Upper lobe of right lung (tissue), 1 donor: ENCODE measurements around the gene GALNT17. TPM values are rescaled to one million over a fixed set of nuclear protein-coding genes. Genes with fewer than 3 reads are reported as not detected.

Experiments used
- ATAC-seq: fragments of 200-7000 bp; cut with Tn5 transposase; one replicate; pipeline ENCODE4 v1.9.1; 2020; ENCODE audit warnings: mild to moderate bottlenecking, moderate library complexity
- DNase-seq: peaks from one replicate; pipeline ENCODE4 v3.0.0-alpha.2; 2020
- H3K27ac ChIP-seq: fragments of 200-600 bp; one replicate; pipeline ENCODE4 v1.8.0; 2022
- H3K27me3 ChIP-seq: fragments of 200-600 bp; one replicate; pipeline ENCODE4 v1.8.0; 2022; ENCODE audit warnings: mild to moderate bottlenecking
- H3K36me3 ChIP-seq: fragments of 200-600 bp; one replicate; pipeline ENCODE4 v1.8.0; 2022
- H3K4me1 ChIP-seq: fragments of 200-600 bp; one replicate; pipeline ENCODE4 v1.8.0; 2022
- H3K4me3 ChIP-seq: fragments of 200-600 bp; one replicate; pipeline ENCODE4 v1.8.0; 2022; ENCODE audit warnings: mild to moderate bottlenecking
- H3K9me3 ChIP-seq: fragments of 200-600 bp; one replicate; pipeline ENCODE4 v1.8.0; 2022
- CTCF ChIP-seq: fragments of 200-600 bp; IDR thresholded peaks from one replicate; pipeline ENCODE4 v1.8.0; 2022; ENCODE audit warnings: antibody characterized with exemption
- intact Hi-C: fragments of 100-400 bp; cut with DNase I; formaldehyde crosslinking; loops from one replicate; pipeline ENCODE4 v1.11.0; 2022
- total RNA-seq: library from RNA; stranded (reverse); fragmentation: NEBNext Ultra II Directional; extraction: Animal tissue kit (Norgen Biotek cat#: 25700); gene quantifications from one replicate; pipeline ENCODE4 v1.2.1, GENCODE V29; 2021
- donor health status: DM: no; HTN: yes; CAD: no; lungs with severe emphysema.

Gene GALNT17
- total RNA-seq, 1 donor from 2014 or later = 7.1 TPM

DNA sequence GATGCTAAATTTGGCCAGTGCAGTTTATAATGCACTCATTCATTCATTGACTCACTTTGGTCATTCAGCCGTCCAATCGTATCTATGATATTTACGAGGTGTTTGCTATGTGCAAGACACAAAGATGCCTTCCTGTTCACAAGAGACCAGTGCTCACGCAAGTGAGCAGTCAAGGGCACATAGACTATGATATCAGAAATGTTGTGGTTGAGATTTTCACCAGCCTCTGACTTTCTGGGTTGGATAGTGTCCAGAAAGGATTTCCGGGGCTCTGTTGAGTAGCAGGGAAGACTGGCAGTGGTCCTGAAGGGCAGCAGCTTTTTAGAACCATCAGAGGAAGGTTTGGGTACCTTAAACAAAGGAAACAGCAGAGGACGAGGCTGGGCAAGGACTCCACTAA is 191.8 kb downstream of the GALNT17 start:
- Histone ChIP-seq H3K4me1 (no peaks in the 10 kb centered on the region), H3K27ac (no peak overlapping the region), H3K36me3 (no peaks in the 10 kb centered on the region), H3K4me3 (no peak overlapping the region), H3K27me3 (no peaks in the 10 kb centered on the region), H3K9me3 (no peaks in the 10 kb centered on the region)
- DNase-seq (no peak), ATAC-seq (no peak)
- TF ChIP-seq CTCF = no peak
- intact Hi-C loops = no loop called here

- Histone ChIP-seq H3K36me3 (no peaks in the 10 kb centered on the region), H3K4me1 (no peaks in the 10 kb centered on the region), H3K27ac (no peak overlapping the region), H3K4me3 (no peak overlapping the region), H3K9me3 (no peaks in the 10 kb centered on the region), H3K27me3 (no peaks in the 10 kb centered on the region)
- ATAC-seq (no peak), DNase-seq (no peak)
- intact Hi-C loops = no loop called here
- no peak for TF ChIP-seq CTCF
Measured at GRCh38 chr7:71325151-71325550, 193.2 kb downstream of the GALNT17 start.

DNA sequence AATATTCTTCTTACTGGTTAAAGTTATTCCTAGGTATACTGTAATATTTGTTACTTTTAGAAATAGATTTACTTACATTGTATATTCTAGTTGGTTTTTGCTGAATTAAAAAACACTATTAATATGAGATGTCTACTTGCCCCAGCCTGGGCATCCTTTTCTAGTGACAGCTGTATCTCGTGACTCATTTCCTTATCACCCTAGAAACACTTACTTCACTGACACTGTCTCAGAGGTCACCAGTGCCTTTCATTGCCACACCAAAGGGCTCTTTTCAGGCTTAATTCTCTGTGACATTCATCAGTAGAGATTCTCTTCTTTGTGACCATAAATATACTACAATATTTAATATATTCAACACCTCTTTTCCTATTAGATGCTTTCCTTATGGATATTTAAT is 194.7 kb downstream of the GALNT17 start:
- H3K36me3 ChIP-seq = no peaks in the 10 kb centered on the region
- no peak for DNase-seq
- H3K4me3 ChIP-seq = no peak overlapping the region
- no peak for TF ChIP-seq CTCF
- ATAC-seq = no peak
- H3K4me1 ChIP-seq = no peaks in the 10 kb centered on the region
- intact Hi-C loops = no loop called here
- no peak overlapping the region for H3K27ac ChIP-seq
- no peaks in the 10 kb centered on the region for H3K27me3 ChIP-seq
- no peaks in the 10 kb centered on the region for H3K9me3 ChIP-seq

- intact Hi-C loops = no loop called here
- no peak for DNase-seq
Measured at GRCh38 chr7:71327946-71328345, 196.0 kb downstream of the GALNT17 start.

GRCh38 chr7:71329030-71329660 is 197.2 kb downstream of the GALNT17 start:
- H3K9me3 ChIP-seq = no peaks in the 10 kb centered on the region
- no peak overlapping the region for H3K4me3 ChIP-seq
- no peak for TF ChIP-seq CTCF
- ATAC-seq (no peak), DNase-seq (no peak)
- no peaks in the 10 kb centered on the region for H3K4me1 ChIP-seq
- intact Hi-C loops = no loop called here
- no peak overlapping the region for H3K27ac ChIP-seq
- H3K27me3 ChIP-seq = no peaks in the 10 kb centered on the region
- no peaks in the 10 kb centered on the region for H3K36me3 ChIP-seq

More at GRCh38 chr7:71327946-71328345, 196.0 kb downstream of the GALNT17 start:
- TF ChIP-seq CTCF = no peak
- no peaks in the 10 kb centered on the region for H3K27me3 ChIP-seq
- no peak overlapping the region for H3K4me3 ChIP-seq
- H3K4me1 ChIP-seq = no peaks in the 10 kb centered on the region
- no peaks in the 10 kb centered on the region for H3K36me3 ChIP-seq
- H3K9me3 ChIP-seq = no peaks in the 10 kb centered on the region
- ATAC-seq = no peak
- H3K27ac ChIP-seq = no peak overlapping the region

- H3K4me1 ChIP-seq = no peaks in the 10 kb centered on the region
- intact Hi-C loops = no loop called here
- ATAC-seq (no peak), DNase-seq (no peak)
- H3K36me3 ChIP-seq = no peaks in the 10 kb centered on the region
- H3K27ac ChIP-seq = no peak overlapping the region
- no peaks in the 10 kb centered on the region for H3K27me3 ChIP-seq
- H3K9me3 ChIP-seq = no peaks in the 10 kb centered on the region
- H3K4me3 ChIP-seq = no peak overlapping the region
- no peak for TF ChIP-seq CTCF
Measured at GRCh38 chr7:71332207-71332606, 200.3 kb downstream of the GALNT17 start.
